ENCODE measurements around the gene PTPRG.

The PTPRG gene

DNA sequence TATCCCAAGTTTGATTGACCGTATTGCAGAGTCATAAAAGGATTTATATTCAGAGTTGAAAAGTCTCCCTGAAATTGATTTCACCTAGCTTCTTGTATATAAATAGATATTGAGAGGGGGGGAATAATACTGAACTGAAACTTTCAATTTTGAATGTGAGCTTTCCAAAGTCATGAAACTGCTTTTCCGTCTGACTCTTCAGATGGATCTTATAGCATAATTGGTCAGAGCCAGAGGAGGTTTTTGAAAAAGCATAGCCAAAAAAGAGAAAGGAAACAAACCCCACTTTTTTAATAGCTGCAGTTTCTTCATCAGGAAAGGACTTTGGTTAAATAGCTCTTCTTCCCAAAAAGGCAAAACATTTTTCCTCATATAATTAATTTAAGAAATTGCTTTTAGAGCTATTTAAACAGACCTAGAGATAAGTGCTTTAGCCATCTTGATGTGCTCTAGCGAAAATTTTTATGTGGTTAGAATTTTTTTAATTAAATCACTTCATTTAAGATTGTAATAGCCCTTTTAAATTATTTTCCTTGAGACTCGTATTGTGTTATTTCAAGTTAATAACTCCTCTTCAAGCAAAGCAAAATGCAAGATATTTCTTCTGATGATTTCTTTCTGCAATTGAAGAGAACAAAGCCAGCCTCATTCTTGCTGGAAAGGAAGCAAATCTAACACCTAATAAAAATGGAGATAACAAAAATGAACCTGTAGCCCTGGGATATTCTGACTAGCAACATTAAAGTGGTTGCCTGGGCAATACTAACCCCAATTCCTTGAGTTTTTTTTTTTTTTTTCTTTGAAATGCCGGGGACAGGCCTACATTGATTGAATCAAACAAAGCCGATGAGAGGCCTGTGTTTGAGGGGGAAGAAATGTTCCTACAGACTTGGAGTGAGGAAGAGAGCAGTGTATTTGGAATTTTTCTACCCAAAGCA, 173.6 kb downstream of the PTPRG start:
- DNase-seq (ENCODE audit: low spot score): no peak
- Histone ChIP-seq H3K4me3 (no peak overlapping the region), H3K27ac (no peak overlapping the region)
- TF ChIP-seq, protein P1, sequence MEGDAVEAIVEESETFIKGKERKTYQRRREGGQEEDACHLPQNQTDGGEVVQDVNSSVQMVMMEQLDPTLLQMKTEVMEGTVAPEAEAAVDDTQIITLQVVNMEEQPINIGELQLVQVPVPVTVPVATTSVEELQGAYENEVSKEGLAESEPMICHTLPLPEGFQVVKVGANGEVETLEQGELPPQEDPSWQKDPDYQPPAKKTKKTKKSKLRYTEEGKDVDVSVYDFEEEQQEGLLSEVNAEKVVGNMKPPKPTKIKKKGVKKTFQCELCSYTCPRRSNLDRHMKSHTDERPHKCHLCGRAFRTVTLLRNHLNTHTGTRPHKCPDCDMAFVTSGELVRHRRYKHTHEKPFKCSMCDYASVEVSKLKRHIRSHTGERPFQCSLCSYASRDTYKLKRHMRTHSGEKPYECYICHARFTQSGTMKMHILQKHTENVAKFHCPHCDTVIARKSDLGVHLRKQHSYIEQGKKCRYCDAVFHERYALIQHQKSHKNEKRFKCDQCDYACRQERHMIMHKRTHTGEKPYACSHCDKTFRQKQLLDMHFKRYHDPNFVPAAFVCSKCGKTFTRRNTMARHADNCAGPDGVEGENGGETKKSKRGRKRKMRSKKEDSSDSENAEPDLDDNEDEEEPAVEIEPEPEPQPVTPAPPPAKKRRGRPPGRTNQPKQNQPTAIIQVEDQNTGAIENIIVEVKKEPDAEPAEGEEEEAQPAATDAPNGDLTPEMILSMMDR (IDR thresholded peaks at IDR 0.05): no peak

- TF ChIP-seq, protein P1 (IDR thresholded peaks at IDR 0.05): no peak
- no peak overlapping the region for H3K27ac ChIP-seq
- DNase-seq (ENCODE audit: low spot score): no peak
- no peak overlapping the region for H3K4me3 ChIP-seq
Observed at GRCh38 chr3:61736506-61736905, 175.1 kb downstream of the PTPRG start.

DNA sequence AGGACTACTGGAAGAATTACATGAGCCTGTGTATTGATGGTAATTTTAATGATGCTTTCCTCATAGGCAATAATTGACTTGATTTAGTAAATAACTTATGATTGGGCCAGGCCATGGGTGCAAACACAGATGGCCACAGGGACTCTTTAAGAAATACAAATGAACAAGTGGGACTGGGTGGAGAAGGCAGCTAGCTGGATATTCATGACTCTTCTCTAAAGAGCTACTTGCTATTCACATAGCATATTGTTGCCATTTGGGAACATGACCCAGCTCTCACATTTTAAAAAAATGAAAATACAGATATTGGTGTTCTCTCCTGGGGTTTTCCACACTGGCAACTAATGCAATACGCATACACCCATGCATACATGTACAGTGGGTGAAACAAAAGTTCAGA, 178.3 kb downstream of the PTPRG start:
- H3K4me3 ChIP-seq: no peak overlapping the region
- TF ChIP-seq, protein P1 (IDR thresholded peaks at IDR 0.05): no peak
- no peak overlapping the region for H3K27ac ChIP-seq
- no peak for DNase-seq (ENCODE audit: low spot score)

- no peak for DNase-seq (ENCODE audit: low spot score)
- TF ChIP-seq, protein P1 (IDR thresholded peaks at IDR 0.05): no peak
- H3K27ac ChIP-seq: no peak overlapping the region
- no peak overlapping the region for H3K4me3 ChIP-seq
Observed at GRCh38 chr3:61740494-61740893, 179.1 kb downstream of the PTPRG start.

DNA sequence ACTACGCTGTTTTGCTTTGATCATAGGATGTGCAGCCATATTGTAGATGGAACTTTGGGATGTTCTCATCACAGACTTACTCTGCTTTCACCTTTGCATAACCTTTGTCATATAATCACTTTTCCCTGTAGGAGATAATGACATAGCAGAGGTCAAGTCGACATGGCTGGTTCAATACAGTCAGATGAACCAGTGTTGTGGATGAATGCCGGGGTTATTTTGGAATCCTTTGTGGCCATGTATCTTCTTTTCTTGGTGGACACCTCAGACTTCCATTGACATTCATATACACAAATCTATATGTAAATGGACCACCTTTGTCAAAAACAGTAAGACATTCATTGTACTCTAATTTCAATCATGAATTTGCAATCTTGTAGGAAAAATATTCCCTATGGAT, 180.2 kb downstream of the PTPRG start:
- Histone ChIP-seq H3K27ac (no peak overlapping the region), H3K4me3 (no peak overlapping the region)
- no peak for DNase-seq (ENCODE audit: low spot score)
- TF ChIP-seq, protein P1 (IDR thresholded peaks at IDR 0.05): no peak

GRCh38 chr3:61742006-61742405, 180.6 kb downstream of the PTPRG start:
- DNase-seq (ENCODE audit: low spot score): no peak
- Histone ChIP-seq H3K27ac (no peak overlapping the region), H3K4me3 (no peak overlapping the region)
- TF ChIP-seq, protein P1 (IDR thresholded peaks at IDR 0.05): no peak

DNA sequence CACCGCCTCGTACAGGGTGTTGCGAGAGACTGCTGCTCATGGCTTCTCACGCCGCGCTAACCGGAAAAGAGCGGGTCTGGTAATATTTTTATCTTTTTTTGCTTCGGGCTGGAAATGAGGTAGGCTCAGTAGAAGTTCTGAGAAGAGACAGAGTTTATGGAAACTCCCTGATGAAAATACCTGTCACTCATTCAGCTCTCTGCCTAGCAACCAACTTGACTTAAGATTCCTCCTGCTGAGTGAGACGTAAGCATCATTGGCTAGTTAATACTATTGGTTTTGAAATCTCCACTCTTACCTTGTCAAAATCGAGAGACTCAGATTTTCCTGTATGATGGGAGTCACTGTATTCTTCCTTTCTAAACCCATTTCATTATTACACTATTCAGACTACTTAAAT, 181.7 kb downstream of the PTPRG start:
- TF ChIP-seq, protein P1 (IDR thresholded peaks at IDR 0.05): no peak
- Histone ChIP-seq H3K4me3 (no peak overlapping the region), H3K27ac (no peak overlapping the region)
- DNase-seq (ENCODE audit: low spot score): no peak

Measured in coronary artery (tissue), 2 donors.